DOHH2 (cell line): ENCODE data around the gene ANO8.

Experiments
- CTCF ChIP-seq: fragments of 200-600 bp; sonication (generic); IDR thresholded peaks from one replicate; pipeline ENCODE4 v1.5.1; 2014; ENCODE audit warnings: antibody characterized with exemption, mild to moderate bottlenecking, low read depth, low read length; ENCODE audit not compliant: poor library complexity, severe bottlenecking
- EZH2phosphoT487 ChIP-seq: fragments of 200-600 bp; sonication (generic); IDR thresholded peaks from 2 replicates; pipeline ENCODE4 v1.6.1; 2017; ENCODE audit warnings: borderline replicate concordance, mild to moderate bottlenecking, antibody characterized with exemption, low read length, moderate library complexity, mixed read lengths

- TF ChIP-seq CTCF = no peak
- TF ChIP-seq EZH2phosphoT487 = no peak
Measured at GRCh38 chr19:17370026-17370587, 35.5 kb upstream of the ANO8 start.
